HG03108 (cell line): Measurements from ENCODE around the gene GRIK4.

Experiments used
- ATAC-seq: cut with Tn5 transposase; IDR thresholded peaks from one replicate; pipeline ENCODE4 v1.9.1; 2021; ENCODE audit warnings: moderate library complexity; ENCODE audit not compliant: unreplicated experiment

The GRIK4 gene

DNA sequence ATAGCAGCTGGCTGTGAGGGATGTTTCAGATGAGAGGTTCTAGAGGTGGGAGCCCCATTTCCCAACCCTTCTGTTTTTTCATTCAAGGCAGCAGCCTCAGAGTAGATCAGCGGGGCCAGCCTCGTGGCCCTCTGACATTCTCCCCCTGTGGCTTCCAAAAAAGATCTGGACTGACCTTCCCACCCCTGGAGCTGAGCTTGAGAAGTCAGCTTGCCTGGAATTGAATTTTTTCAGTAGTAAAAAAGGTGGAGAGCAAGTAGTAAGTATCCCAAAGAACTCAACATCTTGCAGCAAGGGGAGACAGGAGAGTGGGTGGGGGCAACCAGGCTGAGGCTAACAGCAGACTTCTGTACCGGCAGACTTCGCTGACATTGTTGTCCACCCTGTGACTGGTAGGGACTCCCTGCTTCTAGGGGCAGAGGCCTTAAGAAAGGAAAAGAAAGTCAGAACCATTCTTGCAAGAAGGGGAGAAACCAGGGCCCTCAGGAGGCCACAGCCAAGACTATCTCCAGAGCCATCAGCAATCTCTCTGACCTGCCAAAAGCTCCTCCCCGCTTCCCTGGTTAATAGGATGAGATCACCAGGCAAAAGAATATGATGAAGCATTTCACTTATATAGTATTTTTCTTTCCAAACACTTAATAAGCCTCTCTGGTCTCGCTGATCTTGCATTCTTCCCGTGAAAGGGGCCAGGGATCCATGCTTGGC is 2.0 kb upstream of the GRIK4 start:
- ATAC-seq, result no peak

DNA sequence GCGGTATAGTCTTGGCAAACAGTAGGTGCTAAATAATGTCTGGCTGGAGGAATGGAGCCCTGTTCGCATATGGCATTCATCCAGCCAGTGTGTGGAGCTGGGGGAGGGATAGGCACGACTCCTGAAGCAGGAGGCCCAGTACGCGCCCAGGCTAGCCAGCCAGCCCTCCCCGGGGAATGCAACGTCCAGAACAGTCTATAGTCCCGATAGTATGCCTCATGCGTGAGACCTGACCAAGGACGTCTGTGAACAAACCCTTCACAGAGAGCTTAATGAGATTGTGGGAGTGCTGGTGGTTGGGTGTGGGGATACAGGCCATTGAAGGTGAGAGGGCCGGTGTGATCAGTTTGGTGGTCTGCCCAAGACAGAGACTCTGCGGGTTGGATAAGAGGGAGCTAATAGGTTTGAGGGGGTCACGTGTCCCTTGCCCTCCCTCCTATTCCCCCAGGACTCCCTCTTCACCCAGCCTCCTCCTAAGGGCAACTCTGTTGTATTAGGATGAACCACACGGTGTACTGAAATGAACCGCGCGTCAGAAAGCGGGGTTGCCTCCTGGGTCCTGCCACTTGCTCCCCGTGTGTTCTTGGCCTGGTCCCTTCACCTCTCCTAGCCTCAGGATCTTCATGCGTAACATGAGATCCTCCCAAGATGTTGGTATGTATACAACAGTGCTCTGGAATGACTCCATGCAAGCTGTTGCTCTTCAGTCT is 987 bp upstream of the GRIK4 start:
- ATAC-seq, result no peak

DNA sequence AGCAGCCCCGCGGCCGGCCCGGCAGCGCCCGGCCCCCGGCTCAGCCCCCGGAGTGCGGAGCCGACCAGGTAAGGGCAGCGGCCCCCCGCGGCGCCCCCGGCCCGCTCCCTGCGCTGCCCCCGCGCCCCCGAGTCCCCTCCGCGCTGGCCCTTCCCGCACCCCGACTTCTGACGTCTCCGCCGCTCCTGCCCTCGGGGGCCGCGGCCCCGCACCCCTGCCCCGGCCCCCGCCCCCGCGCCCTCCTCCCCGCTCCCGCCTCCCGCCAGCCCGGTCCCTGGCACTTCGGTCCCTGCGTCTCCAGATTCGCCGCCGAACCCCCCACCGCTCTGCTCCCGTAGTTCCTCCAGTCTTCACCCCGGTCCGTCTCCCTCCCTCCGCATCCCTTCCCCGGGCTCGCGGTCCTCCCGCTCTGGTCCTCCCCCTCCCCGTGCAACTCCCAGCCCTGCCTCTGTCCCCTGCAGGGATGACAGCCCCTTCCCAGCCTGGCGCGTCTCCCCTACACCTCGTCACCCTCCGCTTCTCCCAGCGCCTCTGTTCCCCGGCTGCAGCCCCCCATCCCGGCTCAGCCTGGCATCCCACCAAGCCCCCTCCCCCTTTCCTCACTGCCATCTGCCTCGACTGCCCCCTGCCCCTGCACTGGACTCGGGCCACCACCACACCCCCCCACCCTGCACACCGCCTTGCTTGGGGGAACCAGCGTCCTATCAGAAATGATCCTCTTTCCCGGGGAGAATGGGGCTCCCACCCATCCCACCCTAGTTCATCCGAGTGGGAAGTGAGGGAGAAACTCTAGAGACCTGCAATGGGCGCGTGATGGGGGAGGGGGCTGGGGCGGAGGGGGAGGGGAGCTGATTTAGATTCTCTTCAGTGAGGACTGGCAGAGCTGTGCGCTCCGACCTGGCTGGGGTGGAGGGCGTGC is 531 bp downstream of the GRIK4 start:
- ATAC-seq, result no peak

DNA sequence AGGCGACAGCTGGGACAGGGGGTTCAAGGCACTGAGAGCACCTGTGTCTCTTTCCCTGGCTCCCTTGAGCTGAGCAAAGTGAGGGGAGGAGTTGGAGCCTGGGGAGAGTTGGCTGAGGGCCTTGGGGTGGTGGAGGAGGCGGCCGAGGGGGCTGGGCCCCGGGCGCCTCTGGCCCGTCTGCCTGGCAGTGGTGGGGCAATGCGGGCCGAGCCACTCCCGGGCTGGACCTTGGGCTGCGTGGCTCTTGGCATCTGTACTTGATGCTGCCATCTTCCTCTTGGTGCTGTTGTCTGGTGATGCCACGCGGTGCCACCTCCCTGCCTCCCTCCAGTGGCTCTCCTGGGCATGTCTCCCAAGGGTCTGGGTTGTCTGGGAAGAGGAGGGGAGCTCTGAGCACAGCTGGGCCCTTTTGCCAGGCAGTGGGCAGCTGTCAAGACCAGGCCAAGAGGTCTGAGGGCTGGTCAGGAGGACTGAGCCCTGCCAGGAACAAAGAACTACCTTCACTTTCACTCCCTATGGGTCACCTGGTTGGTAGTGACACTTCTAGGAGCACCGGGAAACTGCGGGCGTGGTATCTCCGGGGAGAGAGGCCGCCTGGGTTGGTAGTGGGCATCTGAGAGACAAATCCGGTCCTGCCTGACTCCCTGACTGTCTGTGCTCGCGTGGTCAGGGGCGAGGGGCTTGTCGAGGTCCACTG is 1.3 kb downstream of the GRIK4 start:
- no peak for ATAC-seq

DNA sequence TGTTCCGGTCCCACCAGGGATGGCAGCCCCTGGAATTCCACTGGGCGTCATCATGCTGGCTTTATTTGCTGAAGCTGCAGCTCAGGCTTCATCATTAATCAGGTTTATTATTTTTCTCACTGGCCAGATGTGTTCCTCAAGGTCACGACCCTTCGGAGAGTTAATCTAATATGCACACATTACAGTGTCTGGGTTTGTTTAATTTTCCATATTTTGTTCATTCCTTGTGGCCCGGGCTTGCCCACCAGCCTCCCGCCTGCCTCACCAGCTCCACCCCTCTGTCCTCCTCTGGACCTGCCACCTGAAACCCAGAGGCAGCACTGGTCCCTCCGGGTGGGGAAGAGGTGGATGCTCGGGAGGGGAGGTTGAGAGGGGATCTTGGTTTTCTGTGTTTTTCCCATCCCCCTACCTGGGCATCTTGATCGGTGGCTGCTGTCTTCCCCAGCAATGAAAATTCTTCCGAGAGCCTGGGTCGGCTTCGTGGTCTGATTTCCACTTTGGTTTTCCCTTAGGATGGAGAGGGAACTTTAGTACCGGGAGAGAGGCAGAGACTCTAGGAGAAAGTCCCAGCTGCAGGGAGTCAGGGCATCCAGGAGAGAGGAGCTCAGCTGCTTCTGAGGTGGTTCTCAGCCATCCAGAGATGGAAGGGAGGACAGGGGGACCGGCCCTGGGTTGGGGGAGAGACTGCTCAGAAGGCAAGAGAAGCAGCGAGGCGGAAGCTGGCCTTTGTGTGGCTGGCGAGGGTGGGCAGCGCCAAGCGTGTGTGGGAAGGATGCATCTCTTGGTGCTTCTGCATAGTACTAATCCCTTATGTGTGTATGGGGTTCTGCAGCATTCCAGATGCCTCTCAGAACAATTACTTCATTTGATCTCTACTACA is 2.1 kb downstream of the GRIK4 start:
- ATAC-seq, result no peak

DNA sequence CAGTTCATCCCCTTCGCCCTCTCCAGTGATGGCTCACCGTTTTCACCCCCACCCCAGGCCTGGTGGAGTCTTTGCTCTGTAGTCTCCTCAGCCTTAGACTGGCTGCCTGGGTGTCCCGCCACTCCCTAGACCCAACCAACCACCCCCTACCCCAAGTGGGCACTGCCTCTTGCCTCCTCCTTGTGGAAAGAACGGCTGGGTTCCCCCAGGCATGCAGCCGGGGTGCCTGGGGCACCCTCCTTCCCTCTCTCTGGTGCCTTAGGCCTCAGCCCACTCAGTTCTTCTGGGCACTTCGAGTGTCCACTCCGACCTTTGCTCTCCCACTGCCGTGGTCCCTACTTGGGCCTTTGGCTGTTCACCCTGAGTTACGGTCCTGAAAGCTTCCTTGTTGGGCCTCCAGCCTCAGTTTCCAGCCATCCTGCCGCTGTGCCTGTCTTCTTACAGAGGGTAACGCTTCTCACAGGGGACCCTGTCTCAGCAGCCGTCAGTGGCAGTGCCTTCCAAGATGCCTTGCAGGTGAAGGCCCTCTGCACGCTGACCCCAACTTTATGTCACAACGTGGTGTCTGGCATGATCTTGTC is 3.1 kb downstream of the GRIK4 start:
- no peak for ATAC-seq

DNA sequence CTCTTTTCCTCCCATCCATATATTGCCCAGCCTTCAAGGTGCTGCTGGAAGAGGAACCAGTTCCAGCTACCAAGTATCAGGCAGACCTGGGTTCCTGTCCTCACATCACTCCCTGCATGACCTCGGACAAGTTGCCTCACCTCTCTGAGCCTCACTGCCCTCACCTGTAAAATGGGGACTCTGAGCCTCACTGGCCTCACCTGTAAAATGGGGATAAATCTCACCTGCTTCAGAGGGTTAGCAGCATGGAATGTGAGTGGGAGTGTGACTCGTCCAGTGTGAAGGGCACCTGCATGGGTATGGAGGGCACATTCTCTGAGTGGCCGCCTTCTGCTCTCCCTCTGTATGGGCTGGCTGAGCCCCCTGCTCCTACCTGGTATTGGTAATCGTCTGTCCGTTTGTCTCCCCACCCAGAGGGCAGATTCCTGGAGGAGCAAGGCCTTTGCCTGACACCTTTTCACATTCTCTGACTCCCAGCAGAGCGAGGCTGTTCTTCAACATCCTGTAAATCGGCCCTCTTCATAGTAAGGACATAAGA is 3.7 kb downstream of the GRIK4 start:
- no peak for ATAC-seq

DNA sequence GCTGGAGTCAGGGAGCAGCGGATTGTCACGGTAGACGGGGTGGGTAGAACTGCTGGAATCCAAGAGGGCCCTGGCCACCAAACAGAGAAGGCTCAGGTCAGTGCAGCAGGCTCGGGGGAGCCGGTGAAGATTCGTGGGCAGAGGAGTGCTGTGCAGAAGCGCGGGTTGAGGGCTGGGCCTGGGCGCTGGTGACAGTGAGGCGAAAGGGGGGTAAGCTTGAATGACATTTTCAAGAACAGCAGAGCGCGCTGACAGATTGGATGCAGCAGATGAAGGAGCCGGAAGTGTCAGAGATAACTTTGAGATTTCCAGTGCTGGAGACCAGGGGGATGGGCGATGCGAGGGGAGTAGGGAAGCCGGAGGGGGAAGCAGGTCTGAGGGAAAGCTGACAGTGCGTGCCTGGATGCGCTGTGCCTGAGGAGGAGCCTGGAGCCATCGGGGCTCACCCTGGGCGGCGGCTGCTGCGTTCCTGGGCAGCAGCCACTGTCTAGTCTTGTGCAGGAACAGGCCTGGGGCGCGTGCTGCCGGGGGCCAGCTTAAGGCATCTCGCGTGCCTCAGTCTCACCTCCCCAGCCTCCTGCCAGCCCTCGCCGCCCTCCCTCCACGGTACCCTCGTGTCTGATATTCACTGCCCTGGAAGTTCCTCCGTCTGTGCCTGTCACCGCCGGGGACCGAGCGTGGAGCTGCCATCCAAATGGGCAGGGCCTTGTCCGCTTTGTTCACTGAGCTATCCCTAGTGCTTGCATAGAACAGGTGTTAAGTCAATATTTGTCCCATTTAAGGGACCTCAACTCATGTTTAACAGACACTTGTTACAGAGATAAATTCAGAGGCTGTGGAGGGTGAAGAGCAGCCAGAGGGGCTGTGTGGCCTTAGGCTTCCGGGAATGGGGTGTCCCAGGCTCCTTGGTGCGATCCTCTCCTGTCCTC is 5.2 kb downstream of the GRIK4 start:
- no peak for ATAC-seq

DNA sequence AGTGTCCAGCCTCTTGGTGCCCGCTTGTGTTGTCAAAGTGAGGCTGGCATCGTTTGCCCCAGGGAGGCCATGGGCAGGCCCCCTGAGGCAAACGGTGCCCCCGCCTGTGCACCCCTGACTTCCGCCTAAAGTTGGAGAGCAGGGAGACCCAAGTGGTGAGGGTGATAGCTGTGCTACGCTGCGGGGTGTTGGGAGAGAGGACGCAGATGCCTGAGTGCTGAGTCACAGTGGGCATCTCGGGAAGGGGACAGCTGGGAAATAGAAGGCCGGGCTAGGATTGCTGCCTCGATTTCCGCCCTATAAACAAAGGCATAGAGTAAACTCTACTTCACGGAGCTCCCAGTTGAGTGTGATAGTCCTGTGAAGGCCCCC is 5.8 kb downstream of the GRIK4 start:
- ATAC-seq, result no peak

DNA sequence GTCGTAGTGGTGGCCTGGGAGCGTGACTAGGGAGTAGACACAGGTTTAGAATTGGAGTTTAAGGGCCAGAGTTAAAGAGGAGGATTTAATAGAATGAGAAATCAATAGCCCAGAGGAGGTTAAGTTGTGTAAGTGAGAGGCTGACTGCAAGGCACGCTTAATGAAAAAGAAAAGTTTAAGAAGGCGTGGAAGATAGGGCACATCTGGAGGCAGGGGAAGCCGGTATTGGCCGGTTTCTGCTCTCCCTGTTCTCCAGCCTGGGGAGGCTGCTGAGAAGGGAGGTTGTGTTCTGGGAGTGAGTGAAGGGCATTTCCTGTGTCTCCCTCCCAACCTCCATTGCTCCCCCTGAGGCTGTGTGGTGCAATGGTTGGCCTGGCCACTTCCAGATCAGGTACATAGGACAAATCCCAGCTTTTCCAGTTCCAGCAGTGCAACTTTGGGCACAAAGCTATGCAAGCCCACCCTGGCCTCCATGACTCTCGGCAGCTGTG is 6.3 kb downstream of the GRIK4 start:
- no peak for ATAC-seq

DNA sequence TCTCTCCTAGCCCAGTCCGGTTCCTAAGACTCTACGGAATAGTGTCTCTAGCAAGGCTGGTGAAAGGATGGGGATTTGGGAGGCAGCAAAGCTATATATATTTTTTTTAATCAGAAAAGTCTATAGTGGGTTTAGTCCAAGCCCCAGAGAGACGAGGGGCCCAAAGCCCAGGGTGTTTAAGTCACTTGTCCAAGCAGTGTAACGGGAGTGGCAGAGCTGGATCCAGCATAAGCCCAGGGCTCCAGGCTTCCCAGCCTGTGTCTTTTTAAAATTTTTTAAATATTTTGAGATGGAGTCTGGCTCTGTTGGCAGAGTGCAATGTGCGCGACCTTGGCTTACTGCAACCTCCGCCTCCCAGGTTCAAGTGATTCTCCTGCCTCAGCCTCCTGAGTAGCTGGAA is 6.8 kb downstream of the GRIK4 start:
- ATAC-seq, result no peak

DNA sequence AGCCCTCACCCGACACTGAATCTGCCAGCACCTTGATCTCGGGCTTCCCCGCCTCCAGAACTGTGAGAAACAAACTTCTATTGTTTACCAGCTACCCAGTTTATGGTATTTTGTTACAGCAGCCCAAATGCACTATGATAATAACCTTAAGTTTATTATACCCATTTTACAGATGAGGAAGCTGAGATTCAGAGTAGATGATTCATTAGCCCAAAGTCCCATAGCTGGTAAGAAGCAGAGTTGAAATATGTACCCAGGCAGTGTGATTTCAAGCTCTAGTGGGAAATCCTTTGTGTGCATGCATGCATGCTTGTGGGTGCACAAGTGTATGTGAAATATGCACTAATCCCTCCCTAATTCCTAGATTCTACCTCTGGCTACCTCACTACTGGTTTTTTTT is 7.9 kb downstream of the GRIK4 start:
- ATAC-seq, result no peak

DNA sequence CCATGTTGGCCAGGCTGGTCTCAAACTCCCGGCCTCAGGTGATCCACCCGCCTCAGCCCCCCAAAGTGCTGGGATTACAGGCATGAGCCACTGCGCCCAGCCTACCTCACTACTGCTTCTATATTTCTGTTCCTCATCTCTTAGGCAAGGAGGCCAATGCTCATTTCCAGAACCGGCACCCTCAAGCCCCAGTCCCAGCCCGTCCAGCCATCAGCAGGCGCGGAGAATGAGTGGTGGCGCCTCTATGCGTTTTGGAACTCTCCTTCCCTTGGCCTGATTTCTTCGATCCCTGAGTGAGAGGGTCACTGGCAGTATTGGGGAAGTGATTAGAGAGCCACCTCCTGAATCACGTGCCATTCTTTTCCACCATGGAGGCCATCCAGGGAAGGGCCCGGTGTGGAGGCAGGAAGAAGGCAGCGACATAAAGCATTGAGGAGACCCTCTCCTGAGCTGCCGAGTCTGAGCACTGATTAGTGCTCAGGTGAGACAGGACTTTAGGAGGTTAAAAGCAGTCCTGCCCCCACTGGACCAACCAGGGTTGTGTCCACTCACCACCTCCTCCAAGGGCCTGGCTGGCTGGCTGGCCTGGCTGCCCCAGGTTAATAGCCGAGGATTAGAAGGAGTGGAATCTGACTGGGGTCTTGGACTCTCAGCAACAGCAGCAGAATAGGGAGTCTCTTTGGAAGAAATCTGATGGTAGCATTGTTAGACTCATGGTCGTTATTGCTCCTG is 8.7 kb downstream of the GRIK4 start:
- ATAC-seq, result no peak

DNA sequence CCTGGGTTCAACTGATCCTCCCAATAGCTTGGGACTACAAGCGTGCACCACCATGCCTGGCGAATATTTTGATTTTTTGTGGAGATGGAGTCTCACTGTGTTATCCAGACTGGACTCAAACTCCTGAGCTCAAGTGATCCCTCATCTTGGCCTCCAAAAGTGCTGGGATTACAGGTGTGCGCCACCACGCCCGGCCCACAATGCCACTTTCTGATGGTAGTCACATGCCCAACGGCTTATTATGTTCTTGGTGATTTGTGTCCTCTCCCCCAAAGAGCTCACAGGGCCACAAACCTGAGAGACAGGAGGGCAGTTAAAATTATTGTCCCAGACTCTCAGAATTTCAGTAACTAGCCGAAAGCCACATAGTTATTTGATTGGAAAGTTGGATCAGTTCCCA is 9.6 kb downstream of the GRIK4 start:
- no peak for ATAC-seq

DNA sequence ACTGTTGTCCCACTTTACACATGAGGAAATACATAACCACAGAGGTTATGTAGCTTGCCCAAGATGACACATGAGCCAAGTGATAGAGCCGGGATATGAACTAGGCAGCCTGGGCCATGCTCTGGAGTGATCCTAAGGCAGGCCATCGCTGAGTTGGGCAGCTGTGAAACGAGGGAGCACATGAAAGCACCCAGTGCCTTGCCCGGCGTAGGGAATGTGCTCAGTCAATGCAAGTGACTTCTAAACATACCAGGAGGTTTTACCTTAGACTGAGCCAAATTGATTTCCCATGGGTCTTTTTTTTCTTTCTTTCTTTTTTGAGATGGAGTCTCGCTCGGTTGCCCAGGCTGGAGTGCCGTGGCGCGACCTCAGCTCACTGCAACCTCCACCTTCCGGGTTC is 10.5 kb downstream of the GRIK4 start:
- ATAC-seq, result no peak

DNA sequence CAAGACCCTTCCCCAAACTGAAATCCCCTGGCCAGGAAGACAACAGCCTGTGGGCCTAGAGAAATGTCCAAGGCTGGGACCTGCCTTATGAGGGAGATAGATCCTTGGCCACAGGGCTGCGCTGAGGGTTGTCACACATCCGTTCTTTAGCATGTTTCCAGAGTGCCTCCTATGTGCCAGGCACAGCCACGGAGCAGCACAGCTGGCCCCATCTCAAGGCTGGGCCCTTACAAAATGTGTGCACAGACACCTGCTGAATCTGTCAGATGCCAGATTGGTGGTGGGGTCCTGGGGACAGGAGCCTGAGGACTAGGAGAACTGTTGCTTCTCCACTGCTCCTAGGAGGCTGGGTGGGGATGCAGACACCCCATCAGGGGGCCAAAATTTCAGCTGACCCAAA is 11.2 kb downstream of the GRIK4 start:
- ATAC-seq, result no peak

DNA sequence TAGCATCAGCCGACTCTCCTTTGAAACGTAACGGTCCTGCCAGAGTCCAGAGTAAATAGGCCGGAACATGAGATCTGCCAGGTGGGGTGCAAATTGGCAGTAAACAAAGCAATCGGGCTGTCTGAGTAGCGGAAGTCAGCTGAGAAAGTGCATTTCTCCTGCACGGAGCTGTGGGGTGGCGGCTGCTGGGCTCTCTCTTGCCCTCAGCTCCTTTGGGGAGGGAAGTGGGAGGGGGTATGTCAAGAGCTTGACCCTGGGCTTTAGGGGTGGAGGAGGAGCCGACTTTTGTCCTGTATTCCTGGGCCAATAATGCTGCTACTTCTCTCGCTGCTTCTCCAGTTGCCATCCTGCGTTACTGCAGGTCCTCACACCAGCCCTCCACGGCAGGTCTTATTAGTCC is 11.6 kb downstream of the GRIK4 start:
- ATAC-seq, result no peak
